ENCODE data around the gene PRKAR1B. TPM values are rescaled to one million over a fixed set of nuclear protein-coding genes. Genes with fewer than 3 reads are reported as not detected.

Gene PRKAR1B
- 11.7 and 13.7 TPM in 2 replicates for total RNA-seq

GRCh38 chr7:727104-727805 is at the start of gene PRKAR1B:
Gene PRKAR1B, minus strand, starts transcription at chr7:727281. Its CDS starts 15,776 bp downstream, at chr7:711505.

DNA sequence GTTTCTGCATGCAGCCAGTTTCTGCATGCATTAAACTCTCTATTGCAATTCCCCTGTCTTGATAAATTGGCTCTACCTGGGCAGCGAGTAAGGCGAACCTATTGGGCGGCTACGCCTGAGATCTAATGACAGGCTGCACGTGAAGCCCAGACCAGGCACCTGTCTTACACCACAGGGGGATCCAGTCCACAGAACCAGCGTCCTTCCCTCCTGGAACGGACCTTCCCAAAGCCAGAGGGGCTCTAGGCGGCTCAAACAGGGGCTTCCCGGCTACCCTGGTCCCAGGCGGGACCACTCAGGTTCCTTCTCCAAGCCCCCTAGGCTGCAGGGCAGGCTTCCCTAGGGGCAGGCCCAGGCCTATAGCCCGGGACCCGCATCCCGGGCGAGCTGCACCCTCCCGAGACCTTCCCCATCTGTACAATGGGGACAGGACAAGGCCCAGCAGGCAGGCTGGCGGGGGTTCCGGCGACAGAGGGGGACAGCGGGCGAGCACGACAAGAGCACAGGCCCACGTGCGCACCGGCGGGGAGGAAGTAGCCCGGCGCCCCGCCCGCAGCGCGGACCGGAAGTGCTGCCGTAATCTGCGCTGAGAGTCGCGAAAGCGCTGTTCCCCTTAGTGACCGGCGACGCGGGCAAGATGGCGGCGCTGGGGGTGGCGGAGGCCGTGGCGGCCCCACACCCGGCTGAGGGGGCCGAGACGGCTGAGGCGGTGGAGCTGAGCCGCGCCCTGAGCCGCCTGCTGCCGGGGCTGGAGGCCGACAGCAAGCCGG is 812 bp downstream of the PRKAR1B start, which contains the start of gene DNAAF5:
TSS of gene DNAAF5 (plus strand) at position 616 of the 770 bp plus-strand sequence. CDS start at position 638, 22 bp downstream.

GRCh38 chr7:519484-520390 is 207.3 kb downstream of the PRKAR1B start, which contains the start of gene PDGFA:
Gene PDGFA, minus strand, starts transcription at chr7:519846. Its CDS starts 845 bp downstream, at chr7:519001.

Other genes with a start within 250 kb of the PRKAR1B start
- gene PDGFA, start 207.4 kb downstream of the PRKAR1B start, total RNA-seq: 17.2 and 24.0 TPM in 2 replicates
- 6.7 and 7.9 TPM in 2 replicates for gene DNAAF5, start 582 bp downstream of the PRKAR1B start, total RNA-seq
- gene SUN1, start 105.2 kb upstream of the PRKAR1B start, total RNA-seq: 95.4 and 135 TPM in 2 replicates
- gene GET4, start 149.3 kb upstream of the PRKAR1B start, total RNA-seq: 16.1 and 19.7 TPM in 2 replicates
- gene ADAP1, start 227.4 kb upstream of the PRKAR1B start, total RNA-seq: 9.1 and 9.2 TPM in 2 replicates
- gene COX19, start 248.3 kb upstream of the PRKAR1B start, total RNA-seq: 9.5 and 9.6 TPM in 2 replicates